HCT116 (cell line): ENCODE results near the gene LCE2B. TPM values are rescaled to one million over a fixed set of nuclear protein-coding genes. Genes with fewer than 3 reads are reported as not detected.

Experiments
- ATAC-seq: fragments of 200-7000 bp; cut with Tn5 transposase; 2 replicates; pipeline ENCODE4 v1.9.1; 2020; ENCODE audit warnings: mild to moderate bottlenecking, moderate library complexity
- BruUV-seq: library from RNA; stranded (reverse); fragments of 400-500 nt; replicated peaks from 2 replicates; lab custom pipeline; 2021; lab: Mats Ljungman, UMichigan
- CTCF ChIA-PET: fragments of 300-600 bp; sonication (Branson Sonifier 250); formaldehyde crosslinking; loops from one replicate; lab custom pipeline; 2021; ENCODE audit warnings: antibody characterized with exemption; lab: Charles Lee
- POLR2A ChIA-PET: fragments of 300-600, 350-600 bp; sonication (Branson Sonifier 250); formaldehyde crosslinking; loops from one replicate; lab custom pipeline; 2021; ENCODE audit warnings: antibody characterized with exemption; lab: Charles Lee
- RAD21 ChIA-PET, 2 experiments: fragments of 300-600 bp; sonication (Branson Sonifier 250); formaldehyde crosslinking; loops; one replicate each; lab custom pipeline; 2023; ENCODE audit warnings: low total read pairs in 2 of 2; ENCODE audit not compliant: uncharacterized antibody in 2 of 2, unreplicated experiment in 2 of 2, low non-redundant PET in 1 of 2; lab: Charles Lee
- DNase-seq: peaks from one replicate; pipeline ENCODE4 v3.0.0-alpha.2; 2010; ENCODE audit warnings: low read depth, low spot score
- H2AFZ ChIP-seq: fragments of 200-600 bp; shearing (Covaris generic), sonication (generic); 2 replicates; pipeline ENCODE4 v1.6.1; 2017; ENCODE audit warnings: low read depth, mixed run types, mixed read lengths, antibody characterized with exemption, low read length; ENCODE audit not compliant: poor library complexity, severe bottlenecking
- H3K27ac ChIP-seq: 2 replicates; pipeline ENCODE4 v1.5.1; 2012; ENCODE audit warnings: low read depth, low read length
- H3K27me3 ChIP-seq: fragments of 200-600 bp; sonication (generic); 2 replicates; pipeline ENCODE4 v1.6.1; 2016; ENCODE audit warnings: mixed run types, low read length, mixed read lengths; ENCODE audit not compliant: insufficient read depth
- H3K36me3 ChIP-seq, 2 experiments: fragments of 200-500 bp in 1 of 2; fragments of 200-600 bp in 1 of 2; sonication (Bioruptor generic) in 1 of 2; sonication (generic) in 1 of 2; 2 replicates each; pipeline versions ENCODE4 v1.5.1 to v1.6.1; 2014 to 2016; ENCODE audit warnings: low read length in 2 of 2, inconsistent platforms in 1 of 2, mixed read lengths in 1 of 2, mixed run types in 1 of 2; ENCODE audit not compliant: insufficient read depth in 2 of 2, control insufficient read depth in 1 of 2
- H3K4me1 ChIP-seq, 2 experiments: fragments of 200-600 bp in 1 of 2; sonication (generic) in 1 of 2; 2 replicates each; pipeline versions ENCODE4 v1.5.1 to v1.6.1; 2012 to 2017; ENCODE audit warnings: low read length in 2 of 2, inconsistent platforms in 1 of 2, mild to moderate bottlenecking in 1 of 2, mixed read lengths in 1 of 2, mixed run types in 1 of 2, moderate library complexity in 1 of 2; ENCODE audit not compliant: insufficient read depth in 2 of 2, control insufficient read depth in 1 of 2
- H3K4me2 ChIP-seq: fragments of 200-600 bp; sonication (generic); 2 replicates; pipeline ENCODE4 v1.6.1; 2017; ENCODE audit warnings: mixed run types, low read length, mixed read lengths
- H3K4me3 ChIP-seq, 2 experiments: fragments of 200-600 bp in 1 of 2; sonication (generic) in 1 of 2; replicated peaks in 1 of 2; 2 replicates each; pipeline ENCODE4 v1.5.1; 2011 to 2016; ENCODE audit warnings: low read length in 2 of 2, control low read depth in 1 of 2, low read depth in 1 of 2, mild to moderate bottlenecking in 1 of 2, mixed read lengths in 1 of 2, mixed run types in 1 of 2
- H3K79me2 ChIP-seq: fragments of 200-600 bp; sonication (generic); 2 replicates; pipeline ENCODE4 v1.6.1; 2017; ENCODE audit warnings: mild to moderate bottlenecking, mixed run types, low read length, moderate library complexity, mixed read lengths; ENCODE audit not compliant: insufficient read depth
- H3K9ac ChIP-seq: fragments of 200-600 bp; sonication (generic); 2 replicates; pipeline ENCODE4 v1.6.1; 2016; ENCODE audit warnings: low read length, mixed read lengths
- H3K9me2 ChIP-seq: fragments of 200-600 bp; sonication (generic), shearing (Covaris generic); 2 replicates; pipeline ENCODE4 v1.6.1; 2017; ENCODE audit warnings: mixed run types, mild to moderate bottlenecking, moderate library complexity; ENCODE audit not compliant: insufficient read depth
- H3K9me3 ChIP-seq, 2 experiments: fragments of 200-500 bp in 1 of 2; fragments of 200-600 bp in 1 of 2; sonication (Bioruptor generic) in 1 of 2; sonication (generic) in 1 of 2; 2 replicates each; pipeline ENCODE4 v1.6.1; 2014 to 2017; ENCODE audit warnings: low read length in 2 of 2, mixed read lengths in 2 of 2, inconsistent platforms in 1 of 2, low read depth in 1 of 2, mild to moderate bottlenecking in 1 of 2, mixed run types in 1 of 2, moderate library complexity in 1 of 2; ENCODE audit not compliant: control insufficient read depth in 1 of 2, insufficient read depth in 1 of 2
- H4K20me1 ChIP-seq: fragments of 200-600 bp; sonication (generic), shearing (Covaris generic); 2 replicates; pipeline ENCODE4 v1.6.1; 2017; ENCODE audit warnings: mixed run types, mild to moderate bottlenecking, moderate library complexity; ENCODE audit not compliant: insufficient read depth
- ATF3 ChIP-seq: IDR thresholded peaks from 2 replicates; pipeline ENCODE4 v1.6.1; 2012
- CBX3 ChIP-seq: IDR thresholded peaks from 2 replicates; pipeline ENCODE4 v1.6.1; 2012; ENCODE audit warnings: low read depth
- CEBPB ChIP-seq: IDR thresholded peaks from 2 replicates; pipeline ENCODE4 v1.6.1; 2012; ENCODE audit warnings: low read depth
- ELF1 ChIP-seq: IDR thresholded peaks from 2 replicates; pipeline ENCODE4 v1.6.1; 2012; ENCODE audit warnings: low read depth, borderline replicate concordance
- FOSL1 ChIP-seq: IDR thresholded peaks from 2 replicates; pipeline ENCODE4 v1.6.1; 2012; ENCODE audit warnings: low read depth
- JUND ChIP-seq: IDR thresholded peaks from 2 replicates; pipeline ENCODE4 v1.6.1; 2012
- MAX ChIP-seq: IDR thresholded peaks from 2 replicates; pipeline ENCODE4 v1.6.1; 2012
- POLR2AphosphoS5 ChIP-seq: IDR thresholded peaks from 2 replicates; pipeline ENCODE4 v1.6.1; 2011; ENCODE audit warnings: mild to moderate bottlenecking, low read depth, low read length, moderate library complexity
- RAD21 ChIP-seq: IDR thresholded peaks from 2 replicates; pipeline ENCODE4 v1.6.1; 2012; ENCODE audit warnings: low read depth, mild to moderate bottlenecking
- SIN3A ChIP-seq: IDR thresholded peaks from 2 replicates; pipeline ENCODE4 v1.6.1; 2012; ENCODE audit warnings: low read depth
- SRF ChIP-seq: IDR thresholded peaks from 2 replicates; pipeline ENCODE4 v1.6.1; 2012; ENCODE audit warnings: low read depth
- TCF7L2 ChIP-seq: IDR thresholded peaks from 2 replicates; pipeline ENCODE4 v1.7.0; 2011; ENCODE audit warnings: borderline replicate concordance, inconsistent platforms; ENCODE audit not compliant: insufficient read depth, insufficient read length; ENCODE audit errors: extremely low read depth
- YY1 ChIP-seq: IDR thresholded peaks from 2 replicates; pipeline ENCODE4 v1.6.1; 2011; ENCODE audit warnings: low read length, low read depth, moderate library complexity, mild to moderate bottlenecking; ENCODE audit not compliant: insufficient replicate concordance; ENCODE audit errors: extremely low read depth
- ZBTB33 ChIP-seq: IDR thresholded peaks from 2 replicates; pipeline ENCODE4 v1.6.1; 2011; ENCODE audit warnings: mild to moderate bottlenecking, low read length, moderate library complexity; ENCODE audit not compliant: insufficient replicate concordance; ENCODE audit errors: extremely low read depth
- intact Hi-C: fragments of 100-400 bp; cut with micrococcal nuclease; formaldehyde crosslinking; loops from 2 replicates; pipeline ENCODE4 v1.10.0; 2022
- total RNA-seq: library from RNA; stranded (reverse); gene quantifications from one replicate; pipeline ENCODE4 v1.2.1, GENCODE V29; 2021; ENCODE audit not compliant: unreplicated experiment
- TF ChIP-seq, protein P1 (sequence below): IDR thresholded peaks from 2 replicates; pipeline ENCODE4 v1.6.1; 2012; ENCODE audit warnings: low read depth

Gene LCE2B
- total RNA-seq, 1 experiment from 2014 or later = not detected

- no TSS peak for BruUV-seq
- RAD21 ChIA-PET = no interaction called here
- CTCF ChIA-PET = no interaction called here
Observed at GRCh38 chr1:152643945-152644344, 42.0 kb upstream of the LCE2B start.

GRCh38 chr1:152645146-152645545 lies 40.8 kb upstream of the LCE2B start:
- Histone ChIP-seq H4K20me1 (no peaks in the 10 kb centered on the region), H3K4me3 (no peak overlapping the region), H3K36me3 (no peaks in the 10 kb centered on the region), H2AFZ (no peak overlapping the region), H3K4me1 (no peaks in the 10 kb centered on the region), H3K27ac (no peak overlapping the region), H3K79me2 (no peaks in the 10 kb centered on the region), H3K4me2 (no peak overlapping the region), H3K9me2 (no peaks in the 10 kb centered on the region), H3K9ac (no peak overlapping the region), H3K9me3 (no peaks in the 10 kb centered on the region), H3K27me3 (peaks cover 39% of the 10 kb centered on the region)
- ChIA-PET CTCF (interaction anchor here (0.8 kb wide), 1 partner anchor 9 kb away, joined by 3 read pairs; no protein-coding TSS in a partner anchor), POLR2A (no interaction called here), RAD21 (no interaction called here)
- intact Hi-C loops = no loop called here
- DNase-seq (no peak), ATAC-seq (no peak)
- no TSS peak for BruUV-seq
- no peak for TF ChIP-seq SRF
- no peak for TF ChIP-seq FOSL1
- no peak for TF ChIP-seq CBX3
- no peak for TF ChIP-seq YY1
- no peak for TF ChIP-seq MAX
- no peak for TF ChIP-seq TCF7L2
- no peak for TF ChIP-seq ATF3
- no peak for TF ChIP-seq RAD21
- no peak for TF ChIP-seq SIN3A
- no peak for TF ChIP-seq ZBTB33
- no peak for TF ChIP-seq ELF1

More at GRCh38 chr1:152643945-152644344, 42.0 kb upstream of the LCE2B start:
- no peaks in the 10 kb centered on the region for H3K9me3 ChIP-seq
- no peaks in the 10 kb centered on the region for H3K79me2 ChIP-seq
- intact Hi-C loops = no loop called here
- H3K27me3 ChIP-seq = peaks cover 33% of the 10 kb centered on the region
- ATAC-seq = no peak
- TF ChIP-seq CEBPB (no peak), POLR2AphosphoS5 (no peak), JUND (no peak)
- TF ChIP-seq, protein P1, sequence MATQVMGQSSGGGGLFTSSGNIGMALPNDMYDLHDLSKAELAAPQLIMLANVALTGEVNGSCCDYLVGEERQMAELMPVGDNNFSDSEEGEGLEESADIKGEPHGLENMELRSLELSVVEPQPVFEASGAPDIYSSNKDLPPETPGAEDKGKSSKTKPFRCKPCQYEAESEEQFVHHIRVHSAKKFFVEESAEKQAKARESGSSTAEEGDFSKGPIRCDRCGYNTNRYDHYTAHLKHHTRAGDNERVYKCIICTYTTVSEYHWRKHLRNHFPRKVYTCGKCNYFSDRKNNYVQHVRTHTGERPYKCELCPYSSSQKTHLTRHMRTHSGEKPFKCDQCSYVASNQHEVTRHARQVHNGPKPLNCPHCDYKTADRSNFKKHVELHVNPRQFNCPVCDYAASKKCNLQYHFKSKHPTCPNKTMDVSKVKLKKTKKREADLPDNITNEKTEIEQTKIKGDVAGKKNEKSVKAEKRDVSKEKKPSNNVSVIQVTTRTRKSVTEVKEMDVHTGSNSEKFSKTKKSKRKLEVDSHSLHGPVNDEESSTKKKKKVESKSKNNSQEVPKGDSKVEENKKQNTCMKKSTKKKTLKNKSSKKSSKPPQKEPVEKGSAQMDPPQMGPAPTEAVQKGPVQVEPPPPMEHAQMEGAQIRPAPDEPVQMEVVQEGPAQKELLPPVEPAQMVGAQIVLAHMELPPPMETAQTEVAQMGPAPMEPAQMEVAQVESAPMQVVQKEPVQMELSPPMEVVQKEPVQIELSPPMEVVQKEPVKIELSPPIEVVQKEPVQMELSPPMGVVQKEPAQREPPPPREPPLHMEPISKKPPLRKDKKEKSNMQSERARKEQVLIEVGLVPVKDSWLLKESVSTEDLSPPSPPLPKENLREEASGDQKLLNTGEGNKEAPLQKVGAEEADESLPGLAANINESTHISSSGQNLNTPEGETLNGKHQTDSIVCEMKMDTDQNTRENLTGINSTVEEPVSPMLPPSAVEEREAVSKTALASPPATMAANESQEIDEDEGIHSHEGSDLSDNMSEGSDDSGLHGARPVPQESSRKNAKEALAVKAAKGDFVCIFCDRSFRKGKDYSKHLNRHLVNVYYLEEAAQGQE = no peak
- TF ChIP-seq, all 23 proteins: peak for 0
- Histone ChIP-seq H4K20me1 (no peaks in the 10 kb centered on the region), H3K9ac (no peak overlapping the region), H3K4me3 (no peak overlapping the region), H2AFZ (no peak overlapping the region), H3K9me2 (no peaks in the 10 kb centered on the region), H3K4me2 (no peak overlapping the region), H3K36me3 (no peaks in the 10 kb centered on the region), H3K27ac (no peak overlapping the region), H3K4me1 (no peaks in the 10 kb centered on the region)
- POLR2A ChIA-PET = no interaction called here
- DNase-seq = no peak
